Mucosa of descending colon (tissue), 3 donors: ENCODE measurements around the gene GALNT9. TPM values are rescaled to one million over a fixed set of nuclear protein-coding genes. Genes with fewer than 3 reads are reported as not detected.
"Not testable (repeated sequence)": the region's sequence is repeated elsewhere in the genome, so short reads cannot be mapped to it uniquely, and the experiment has no call there.

Source experiments
- ATAC-seq: fragments of 200-7000 bp; cut with Tn5 transposase; one replicate; pipeline ENCODE4 v1.9.1; 2020; ENCODE audit warnings: mild to moderate bottlenecking, moderate library complexity
- DNase-seq, 3 donors: peaks; one replicate each; pipeline ENCODE4 v3.0.0-alpha.2; 2020
- H3K36me3 ChIP-seq: fragments of 200-600 bp; one replicate; pipeline ENCODE4 v1.8.0; 2021; ENCODE audit warnings: low read depth, mild to moderate bottlenecking
- H3K4me1 ChIP-seq: fragments of 200-600 bp; one replicate; pipeline ENCODE4 v1.8.0; 2021; ENCODE audit warnings: low read depth, mild to moderate bottlenecking
- H3K4me3 ChIP-seq: fragments of 200-600 bp; one replicate; pipeline ENCODE4 v1.8.0; 2021; ENCODE audit warnings: mild to moderate bottlenecking
- H3K9me3 ChIP-seq: fragments of 200-600 bp; one replicate; pipeline ENCODE4 v1.8.0; 2021; ENCODE audit warnings: mild to moderate bottlenecking
- CTCF ChIP-seq: fragments of 200-600 bp; IDR thresholded peaks from one replicate; pipeline ENCODE4 v1.8.0; 2022; ENCODE audit warnings: antibody characterized with exemption, mild to moderate bottlenecking
- intact Hi-C, 2 donors: fragments of 100-400 bp; cut with DNase I in 1 of 2; cut with micrococcal nuclease in 1 of 2; formaldehyde crosslinking; loops; one replicate each; pipeline versions ENCODE4 v1.11.0 to v1.11.1; 2022; cut with DNase I, micrococcal nuclease
- long read RNA-seq, 2 donors: library from polyadenylated mRNA; unstranded; transcript quantifications; one replicate each; pipeline ENCODE4 v2.0.0, GENCODE V29; 2019 to 2021
- total RNA-seq, 3 donors: library from RNA; stranded (reverse); fragmentation: NEBNext Ultra II Directional in 2 of 3; extraction: Animal tissue kit (Norgen Biotek cat#: 25700) in 2 of 3; gene quantifications; one replicate each; pipeline versions ENCODE4 v1.2.1 to v1.2.4, GENCODE V29; 2021 to 2023
- donor health status: DM: no; HTN: no; CAD: no; lungs with moderate emphysema.
- donor health status: DM: no; HTN: no; CAD: no.
- donor health status: DM: no; HTN: yes; CAD: no.

The GALNT9 gene
- total RNA-seq, result 1 to 10 TPM in 1 of 3 donors, under 1 TPM in 1, not detected in 1; 0.43 to 3.7 TPM
- long read RNA-seq, donor 1, partial matches to known transcripts, result 0 of 1 reads
- long read RNA-seq, donor 1, other reads (novel, unspliced or antisense), result 1 of 1 reads
- long read RNA-seq, donor 2, result 0 reads

GRCh38 chr12:132329036-132329719, at the start of gene GALNT9:
TSS of gene GALNT9 (minus strand) at chr12:132329589. CDS start at chr12:132329203, 386 bp downstream.
- H3K9me3 ChIP-seq, result no peaks in the 10 kb centered on the region
- no peak for ATAC-seq
- TF ChIP-seq CTCF, result no peak
- no peak within 1 kb of the TSS for H3K4me3 ChIP-seq
- H3K4me1 ChIP-seq, result no peaks in the 10 kb centered on the region
- DNase-seq, result no peak
- no peaks in the 10 kb centered on the region for H3K36me3 ChIP-seq
- intact Hi-C loops, result no loop called here

DNA sequence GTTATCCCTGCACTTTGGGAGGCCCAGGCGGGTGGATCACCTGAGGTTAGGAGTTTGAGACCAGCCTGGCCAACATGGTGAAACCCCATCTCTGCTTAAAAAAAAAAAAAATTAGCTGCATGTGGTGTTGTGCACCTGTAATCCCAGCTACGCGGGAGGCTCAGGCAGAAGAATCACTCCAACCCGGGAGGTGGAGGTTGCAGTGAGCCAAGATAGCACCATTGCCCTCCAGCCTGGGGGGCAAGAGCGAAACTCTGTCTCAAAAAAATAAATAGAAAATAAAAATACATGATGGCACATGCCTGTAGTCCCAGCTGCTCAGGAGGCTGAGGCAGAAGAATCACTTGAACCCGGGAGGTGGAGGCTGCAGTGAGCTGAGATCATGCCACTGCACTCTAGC, 49.7 kb upstream of the GALNT9 start:
- H3K4me1 ChIP-seq, H3K9me3 ChIP-seq, H3K36me3 ChIP-seq, ATAC-seq, H3K4me3 ChIP-seq, DNase-seq, intact Hi-C loops: not testable (repeated sequence)

GRCh38 chr12:132377147-132377546, 47.8 kb upstream of the GALNT9 start:
- no peaks in the 10 kb centered on the region for H3K4me1 ChIP-seq
- DNase-seq (no peak), ATAC-seq (no peak)
- no peak for TF ChIP-seq CTCF
- H3K4me3 ChIP-seq, result no peak overlapping the region
- intact Hi-C loops, result no loop called here
- H3K36me3 ChIP-seq, result no peaks in the 10 kb centered on the region
- no peaks in the 10 kb centered on the region for H3K9me3 ChIP-seq

DNA sequence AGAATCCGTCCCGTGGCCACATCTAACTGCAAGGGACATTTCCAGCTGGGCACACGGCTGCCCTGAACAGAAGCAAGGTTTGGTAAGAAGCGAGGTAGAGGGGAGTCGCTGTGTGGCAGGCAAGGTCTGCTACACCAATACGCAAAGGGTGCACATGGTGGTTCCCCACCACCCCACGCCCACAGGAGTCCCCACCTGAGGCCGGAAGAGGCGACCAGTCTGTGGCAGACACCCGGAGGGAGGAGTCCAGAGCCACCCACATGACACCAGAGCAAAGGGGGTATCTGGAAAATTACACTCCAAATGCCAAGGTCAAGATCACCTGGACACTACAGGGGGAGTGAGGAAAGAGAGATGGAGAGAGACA, 47.1 kb upstream of the GALNT9 start:
- DNase-seq (no peak), ATAC-seq (no peak)
- Histone ChIP-seq H3K4me3 (no peak overlapping the region), H3K9me3 (no peaks in the 10 kb centered on the region), H3K4me1 (no peaks in the 10 kb centered on the region), H3K36me3 (no peaks in the 10 kb centered on the region)
- TF ChIP-seq CTCF, result no peak
- intact Hi-C loops, result no loop called here

- TF ChIP-seq CTCF, result no peak
- ATAC-seq, result no peak
- intact Hi-C loops, result no loop called here
Observed at GRCh38 chr12:132375747-132376463, 46.5 kb upstream of the GALNT9 start.

More at GRCh38 chr12:132375747-132376463, 46.5 kb upstream of the GALNT9 start:
- H3K9me3 ChIP-seq, result no peaks in the 10 kb centered on the region
- H3K4me1 ChIP-seq, result no peaks in the 10 kb centered on the region
- H3K36me3 ChIP-seq, result no peaks in the 10 kb centered on the region
- peak in 1 of 3 donors; percentile 31 for DNase-seq
- no peak overlapping the region for H3K4me3 ChIP-seq
